K562 (cell line): ENCODE measurements around the gene EPO. TPM values are rescaled to one million over a fixed set of nuclear protein-coding genes. Genes with fewer than 3 reads are reported as not detected.

ENCODE experiments used
- ELF1 ChIP-seq: fragments of 200-800 bp; sonication (Bioruptor generic); IDR thresholded peaks from 2 replicates; pipeline ENCODE4 v1.6.1; 2016; ENCODE audit warnings: missing genetic modification characterization, missing compliant biosample characterization
- ELK1 ChIP-seq: sonication (generic); formaldehyde crosslinking; IDR thresholded peaks from 2 replicates; pipeline ENCODE4 v1.8.1; 2022; ENCODE audit warnings: missing genetic modification reagents
- FOSL1 ChIP-seq: fragments of 200-800 bp; sonication (Bioruptor generic); conservative IDR thresholded peaks from 2 replicates; pipeline ENCODE4 v1.6.1; 2016; ENCODE audit warnings: missing genetic modification characterization, missing compliant biosample characterization
- MED1 ChIP-seq: sonication (generic); formaldehyde crosslinking; IDR thresholded peaks from 2 replicates; pipeline ENCODE4 v1.8.1; 2023; ENCODE audit warnings: missing genetic modification reagents, borderline replicate concordance
- NFYB ChIP-seq: IDR thresholded peaks from 2 replicates; pipeline ENCODE4 v1.6.1; 2011; ENCODE audit warnings: mild to moderate bottlenecking, moderate library complexity; ENCODE audit not compliant: insufficient read length; ENCODE audit errors: extremely low read depth
- STAT6 ChIP-seq: sonication (generic); formaldehyde crosslinking; IDR thresholded peaks from 2 replicates; pipeline ENCODE4 v1.8.1; 2023; ENCODE audit warnings: mild to moderate bottlenecking, missing genetic modification reagents
- XRCC4 ChIP-seq: IDR thresholded peaks from one replicate; pipeline ENCODE4 v1.6.1; 2011; ENCODE audit not compliant: insufficient read depth, insufficient read length; ENCODE audit errors: extremely low read depth
- ZEB2 ChIP-seq: fragments of 450-650 bp; IDR thresholded peaks from 2 replicates; pipeline ENCODE4 v1.6.1; 2016
- ZFX ChIP-seq: sonication (generic); formaldehyde crosslinking; IDR thresholded peaks from 2 replicates; pipeline ENCODE4 v1.8.0; 2022; ENCODE audit warnings: mild to moderate bottlenecking, missing genetic modification reagents, moderate library complexity
- ZNF3 ChIP-seq: fragments of 250-450 bp; sonication (Bioruptor Pico); IDR thresholded peaks from 2 replicates; pipeline ENCODE4 v1.5.0; 2021; ENCODE audit warnings: mild to moderate bottlenecking, moderate library complexity
- ZNF407 ChIP-seq: fragments of 450-650 bp; IDR thresholded peaks from 2 replicates; pipeline ENCODE4 v1.6.1; 2016; ENCODE audit warnings: low read depth
- ZNF512 ChIP-seq: IDR thresholded peaks from 2 replicates; pipeline ENCODE4 v1.6.1; 2016; ENCODE audit warnings: missing genetic modification characterization, missing compliant biosample characterization
- polyA plus RNA-seq, 8 experiments: library from polyadenylated mRNA; depleted of rRNA in 4 of 8; stranded (reverse) in 5 of 8; unstranded in 3 of 8; fragments of >200 nt; fragmentation: Nextera tagmentation in 2 of 8; fragmentation: Illumina TruSeq in 1 of 8; extraction: Ambion mirVana in 2 of 8; extraction: Trizol in 1 of 8; gene quantifications; 2 replicates each; pipeline versions ENCODE4 v1.2.1 to v1.2.3, GENCODE V29; 2011 to 2014; ENCODE audit warnings: inconsistent platforms in 1 of 8, missing spikeins in 1 of 8
- total RNA-seq, 7 experiments: library from RNA; depleted of rRNA in 6 of 7; stranded (reverse); fragments of >200 nt in 6 of 7; fragmentation: Illumina TruSeq in 2 of 7; extraction: Trizol in 2 of 7; gene quantifications; 2 replicates each; pipeline versions ENCODE4 v1.2.1 to v1.2.3, GENCODE V29; 2011 to 2021; ENCODE audit warnings: low replicate concordance in 1 of 7

Gene EPO
- total and polyA plus RNA-seq, 9 of the 15 experiments (the other 6 are each of a cell fraction or from before 2014, with no cell fraction given) = 0.06 to 0.41 (median 0.07) TPM; not detected in 6

- no peak for TF ChIP-seq ZNF407
- TF ChIP-seq ZNF512 (tag) = no peak
- no peak for TF ChIP-seq ELK1 (CRISPR knock-in tag)
- 0 out of 2 replicates have a peak, but pooled peaks have one; percentile 48 for TF ChIP-seq FOSL1
- no peak for TF ChIP-seq ELF1 (tag)
- TF ChIP-seq NFYB = no peak
- no peak for TF ChIP-seq ZEB2
- TF ChIP-seq MED1 (CRISPR knock-in tag) = no peak
- peak; percentile 75 for TF ChIP-seq ZFX (CRISPR knock-in tag)
- TF ChIP-seq ZNF3 (CRISPR knock-in tag) = no peak
- TF ChIP-seq STAT6 (CRISPR knock-in tag) = no peak
- TF ChIP-seq XRCC4 = no peak
These were observed 26.0 kb upstream of the EPO start, which contains the start of gene GIGYF1 (continued) for GRCh38 chr7:100694098-100694745.
